HUES48 (cell line): ENCODE measurements around the gene MAG.
"Not testable (repeated sequence)": the region's sequence is repeated elsewhere in the genome, so short reads cannot be mapped to it uniquely, and the experiment has no call there.

Experiments used
- H3K27ac ChIP-seq: one replicate; pipeline ENCODE4 v1.7.0; 2013; ENCODE audit warnings: low read depth, low read length, inconsistent platforms
- H3K27me3 ChIP-seq: 2 replicates; pipeline ENCODE4 v1.6.1; 2013; ENCODE audit warnings: mild to moderate bottlenecking, low read length; ENCODE audit not compliant: control insufficient read depth, insufficient read depth
- H3K36me3 ChIP-seq: 2 replicates; pipeline ENCODE4 v1.6.1; 2013; ENCODE audit warnings: low read length; ENCODE audit not compliant: control insufficient read depth, insufficient read depth
- H3K4me1 ChIP-seq: 2 replicates; pipeline ENCODE4 v1.6.1; 2013; ENCODE audit warnings: mild to moderate bottlenecking, low read length; ENCODE audit not compliant: control insufficient read depth, insufficient read depth
- H3K4me3 ChIP-seq: 2 replicates; pipeline ENCODE4 v1.5.1; 2013; ENCODE audit warnings: mild to moderate bottlenecking, low read depth, low read length
- H3K9ac ChIP-seq: 2 replicates; pipeline ENCODE4 v1.6.1; 2013; ENCODE audit warnings: mild to moderate bottlenecking, low read depth, low read length, moderate library complexity
- H3K9me3 ChIP-seq: 2 replicates; pipeline ENCODE4 v1.6.1; 2013; ENCODE audit warnings: low read length; ENCODE audit not compliant: control insufficient read depth, insufficient read depth

MAG gene

GRCh38 chr19:35273686-35274259 lies 18.2 kb upstream of the MAG start:
- Histone ChIP-seq H3K9ac (no peak overlapping the region), H3K9me3 (no peaks in the 10 kb centered on the region), H3K27ac (no peak overlapping the region), H3K4me3 (no peak overlapping the region), H3K27me3 (no peaks in the 10 kb centered on the region), H3K36me3 (peaks cover 68% of the 10 kb centered on the region), H3K4me1 (no peaks in the 10 kb centered on the region)

- no peak overlapping the region for H3K9ac ChIP-seq
- no peaks in the 10 kb centered on the region for H3K27me3 ChIP-seq
- no peak overlapping the region for H3K4me3 ChIP-seq
- H3K4me1 ChIP-seq, result no peaks in the 10 kb centered on the region
- H3K27ac ChIP-seq, result no peak overlapping the region
- peaks cover 73% of the 10 kb centered on the region for H3K36me3 ChIP-seq
- H3K9me3 ChIP-seq, result no peaks in the 10 kb centered on the region
Observed at GRCh38 chr19:35274323-35274722, 17.6 kb upstream of the MAG start.

- Histone ChIP-seq H3K9me3 (no peaks in the 10 kb centered on the region), H3K27ac (no peak overlapping the region), H3K27me3 (no peaks in the 10 kb centered on the region), H3K4me3 (no peak overlapping the region), H3K9ac (no peak overlapping the region), H3K36me3 (peaks cover 57% of the 10 kb centered on the region), H3K4me1 (no peaks in the 10 kb centered on the region)
Observed at GRCh38 chr19:35276706-35277281, 15.2 kb upstream of the MAG start.

GRCh38 chr19:35278578-35279284 lies 13.2 kb upstream of the MAG start:
- H3K4me3 ChIP-seq, result no peak overlapping the region
- H3K27ac ChIP-seq, result no peak overlapping the region
- no peaks in the 10 kb centered on the region for H3K9me3 ChIP-seq
- H3K9ac ChIP-seq, result no peak overlapping the region
- no peaks in the 10 kb centered on the region for H3K27me3 ChIP-seq
- peaks cover 38% of the 10 kb centered on the region for H3K36me3 ChIP-seq
- no peaks in the 10 kb centered on the region for H3K4me1 ChIP-seq

GRCh38 chr19:35279374-35279773 lies 12.6 kb upstream of the MAG start:
- Histone ChIP-seq H3K4me3 (no peak overlapping the region), H3K9me3 (no peaks in the 10 kb centered on the region), H3K36me3 (peaks cover 32% of the 10 kb centered on the region), H3K9ac (no peak overlapping the region), H3K27me3 (no peaks in the 10 kb centered on the region), H3K4me1 (no peaks in the 10 kb centered on the region), H3K27ac (no peak overlapping the region)

GRCh38 chr19:35279985-35280821 lies 11.8 kb upstream of the MAG start:
- Histone ChIP-seq H3K27me3 (no peaks in the 10 kb centered on the region), H3K27ac (no peak overlapping the region), H3K36me3 (peaks cover 28% of the 10 kb centered on the region), H3K9ac (no peak overlapping the region), H3K4me3 (no peak overlapping the region), H3K9me3 (no peaks in the 10 kb centered on the region), H3K4me1 (peaks cover 6% of the 10 kb centered on the region; the same call in 1 of the 2 replicates)

- H3K4me1 ChIP-seq, result peaks cover 7% of the 10 kb centered on the region; the same call in 1 of the 2 replicates
- H3K27ac ChIP-seq, result no peak overlapping the region
- no peak overlapping the region for H3K4me3 ChIP-seq
- no peaks in the 10 kb centered on the region for H3K9me3 ChIP-seq
- H3K27me3 ChIP-seq, result no peaks in the 10 kb centered on the region
- H3K36me3 ChIP-seq, result peaks cover 17% of the 10 kb centered on the region
- no peak overlapping the region for H3K9ac ChIP-seq
Observed at GRCh38 chr19:35281303-35281702, 10.7 kb upstream of the MAG start.

GRCh38 chr19:35284153-35285094 lies 7.5 kb upstream of the MAG start:
- Histone ChIP-seq H3K9ac (no peak overlapping the region), H3K9me3 (no peaks in the 10 kb centered on the region), H3K4me1 (peaks cover 7% of the 10 kb centered on the region; the same call in 1 of the 2 replicates), H3K4me3 (no peak overlapping the region), H3K27ac (no peak overlapping the region), H3K36me3 (0 out of 2 replicates have a peak, but pooled peaks cover 1% of the 10 kb centered on the region), H3K27me3 (no peaks in the 10 kb centered on the region)

GRCh38 chr19:35285095-35285449 lies 6.9 kb upstream of the MAG start:
- Histone ChIP-seq H3K27me3 (no peaks in the 10 kb centered on the region), H3K9ac (no peak overlapping the region), H3K4me1 (peaks cover 7% of the 10 kb centered on the region; the same call in 1 of the 2 replicates)

GRCh38 chr19:35285465-35285864 lies 6.5 kb upstream of the MAG start:
- H3K4me3 ChIP-seq, H3K9ac ChIP-seq, H3K9me3 ChIP-seq, H3K36me3 ChIP-seq, H3K27me3 ChIP-seq, H3K4me1 ChIP-seq, H3K27ac ChIP-seq: not testable (repeated sequence)

More at GRCh38 chr19:35285095-35285449, 6.9 kb upstream of the MAG start:
- Histone ChIP-seq H3K36me3 (no peaks in the 10 kb centered on the region), H3K27ac (no peak overlapping the region), H3K9me3 (no peaks in the 10 kb centered on the region), H3K4me3 (no peak overlapping the region)
